DMS53 treated with DMSO at 0.1 percent for 48 hours (cell line): Measurements from ENCODE around the gene LTB4R.
A peak's percentile ranks its signal among the peaks of the same experiment; 100 is the strongest.

Experiments
- DNase-seq: peaks from one replicate; lab custom pipeline; 2025; ENCODE audit not compliant: unreplicated experiment; lab: John Stamatoyannopoulos, UW

The LTB4R gene

GRCh38 chr14:24278424-24278823 lies 32.9 kb upstream of the LTB4R start:
- DNase-seq: no peak

- no peak for DNase-seq
These were observed 31.8 kb upstream of the LTB4R start for GRCh38 chr14:24279301-24280186.

- no peak for DNase-seq
These were observed 30.4 kb upstream of the LTB4R start for GRCh38 chr14:24280797-24281460.

GRCh38 chr14:24281636-24282035 lies 29.7 kb upstream of the LTB4R start:
- DNase-seq: no peak

GRCh38 chr14:24282736-24283135 lies 28.6 kb upstream of the LTB4R start:
- DNase-seq: no peak

GRCh38 chr14:24283796-24284460 lies 27.4 kb upstream of the LTB4R start:
- no peak for DNase-seq

GRCh38 chr14:24284501-24285035 lies 26.7 kb upstream of the LTB4R start:
- DNase-seq: no peak

GRCh38 chr14:24285351-24285750 lies 26.0 kb upstream of the LTB4R start:
- DNase-seq: no peak

- no peak for DNase-seq
These were observed 24.3 kb upstream of the LTB4R start for GRCh38 chr14:24286996-24287395.

GRCh38 chr14:24289649-24290280 lies 21.5 kb upstream of the LTB4R start:
- no peak for DNase-seq

GRCh38 chr14:24290746-24291145 lies 20.6 kb upstream of the LTB4R start:
- no peak for DNase-seq

GRCh38 chr14:24291446-24292117 lies 19.7 kb upstream of the LTB4R start:
- no peak for DNase-seq

- no peak for DNase-seq
These were observed 19.0 kb upstream of the LTB4R start for GRCh38 chr14:24292118-24292807.

- no peak for DNase-seq
These were observed 17.8 kb upstream of the LTB4R start for GRCh38 chr14:24293525-24293924.

- peak; percentile 23 for DNase-seq
These were observed 14.8 kb upstream of the LTB4R start for GRCh38 chr14:24296341-24297157.

GRCh38 chr14:24297190-24297964 lies 13.9 kb upstream of the LTB4R start:
- DNase-seq: peak; percentile 3

GRCh38 chr14:24298892-24299254 lies 12.4 kb upstream of the LTB4R start:
- DNase-seq: no peak
